Activated CD4-positive, alpha-beta memory T cell treated with anti-CD3 and anti-CD28 coated beads, Interleukin-2, amount 10 ng/mL, durations not matched to agents 7 days and 5 days (primary cell): ENCODE data around the gene UGT1A1. TPM values are rescaled to one million over a fixed set of nuclear protein-coding genes. Genes with fewer than 3 reads are reported as not detected.

Source experiments
- CTCF ChIA-PET: fragments of 350-600 bp; sonication (Branson Sonifier 250); formaldehyde crosslinking; loops from one replicate; lab custom pipeline; 2021; ENCODE audit warnings: antibody characterized with exemption, inconsistent platforms; lab: Charles Lee
- POLR2A ChIA-PET: fragments of 350-600 bp; sonication (Branson Sonifier 250); formaldehyde crosslinking; loops from one replicate; lab custom pipeline; 2021; ENCODE audit warnings: antibody characterized with exemption; lab: Charles Lee
- DNase-seq: peaks from one replicate; pipeline ENCODE4 v3.0.0-alpha.2; 2020
- H3K27ac Mint-ChIP-seq: one replicate; pipeline ENCODE4 v1.8.0; 2021; ENCODE audit warnings: mild to moderate bottlenecking, mixed read lengths
- H3K27me3 Mint-ChIP-seq: one replicate; pipeline ENCODE4 v1.8.0; 2021; ENCODE audit warnings: mixed read lengths
- H3K36me3 Mint-ChIP-seq: one replicate; pipeline ENCODE4 v1.8.0; 2021; ENCODE audit warnings: low read depth, mixed read lengths
- H3K4me1 Mint-ChIP-seq: one replicate; pipeline ENCODE4 v1.8.0; 2021; ENCODE audit warnings: mixed read lengths
- H3K4me3 Mint-ChIP-seq: one replicate; pipeline ENCODE4 v1.8.0; 2021; ENCODE audit warnings: mild to moderate bottlenecking, mixed read lengths
- H3K9me3 Mint-ChIP-seq: one replicate; pipeline ENCODE4 v1.8.0; 2021; ENCODE audit warnings: mixed read lengths
- total RNA-seq, 2 experiments: library from RNA; stranded (reverse); gene quantifications; one replicate each; pipeline ENCODE4 v1.2.3, GENCODE V29; 2021

Gene UGT1A1
- total RNA-seq, 2 experiments from 2014 or later: not detected

DNA sequence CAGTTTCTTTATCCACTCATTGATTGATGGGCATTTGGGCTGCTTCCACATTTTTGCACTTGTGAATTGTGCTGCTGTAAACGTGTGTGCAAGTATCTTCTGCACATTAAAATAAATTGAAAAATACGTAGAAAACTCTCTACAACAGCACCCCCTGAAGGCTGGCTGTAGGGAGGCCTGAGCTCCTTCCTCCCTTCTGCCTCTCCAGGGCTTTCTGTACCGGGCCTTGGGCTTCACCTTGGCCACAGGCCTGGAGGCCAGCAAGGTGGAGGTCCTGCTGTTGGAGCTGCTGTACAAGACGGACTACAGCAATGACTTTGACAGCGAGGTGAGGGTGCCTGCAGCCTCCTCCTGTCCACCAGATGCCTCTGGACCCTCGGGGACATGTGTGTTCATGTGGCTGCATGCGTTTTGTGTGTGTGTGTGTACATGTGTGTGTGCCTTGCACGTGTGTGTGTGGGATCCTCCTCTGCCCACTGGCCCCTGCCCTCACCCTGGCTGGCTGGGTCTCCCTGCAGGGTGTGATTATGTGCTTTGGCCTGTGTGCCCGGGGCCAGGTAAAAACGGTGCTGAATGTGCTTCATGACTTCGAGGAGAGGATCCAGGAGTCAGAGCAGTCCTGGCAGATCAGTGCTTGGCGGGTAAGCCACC, 47.3 kb downstream of the UGT1A1 start:
- Mint-ChIP-seq H3K36me3 (no peaks in the 10 kb centered on the region), H3K4me1 (no peaks in the 10 kb centered on the region), H3K27ac (no peak overlapping the region), H3K27me3 (peaks cover 13% of the 10 kb centered on the region), H3K4me3 (no peak overlapping the region), H3K9me3 (no peaks in the 10 kb centered on the region)
- CTCF ChIA-PET: no interaction called here
- DNase-seq: no peak
- POLR2A ChIA-PET: no interaction called here

DNA sequence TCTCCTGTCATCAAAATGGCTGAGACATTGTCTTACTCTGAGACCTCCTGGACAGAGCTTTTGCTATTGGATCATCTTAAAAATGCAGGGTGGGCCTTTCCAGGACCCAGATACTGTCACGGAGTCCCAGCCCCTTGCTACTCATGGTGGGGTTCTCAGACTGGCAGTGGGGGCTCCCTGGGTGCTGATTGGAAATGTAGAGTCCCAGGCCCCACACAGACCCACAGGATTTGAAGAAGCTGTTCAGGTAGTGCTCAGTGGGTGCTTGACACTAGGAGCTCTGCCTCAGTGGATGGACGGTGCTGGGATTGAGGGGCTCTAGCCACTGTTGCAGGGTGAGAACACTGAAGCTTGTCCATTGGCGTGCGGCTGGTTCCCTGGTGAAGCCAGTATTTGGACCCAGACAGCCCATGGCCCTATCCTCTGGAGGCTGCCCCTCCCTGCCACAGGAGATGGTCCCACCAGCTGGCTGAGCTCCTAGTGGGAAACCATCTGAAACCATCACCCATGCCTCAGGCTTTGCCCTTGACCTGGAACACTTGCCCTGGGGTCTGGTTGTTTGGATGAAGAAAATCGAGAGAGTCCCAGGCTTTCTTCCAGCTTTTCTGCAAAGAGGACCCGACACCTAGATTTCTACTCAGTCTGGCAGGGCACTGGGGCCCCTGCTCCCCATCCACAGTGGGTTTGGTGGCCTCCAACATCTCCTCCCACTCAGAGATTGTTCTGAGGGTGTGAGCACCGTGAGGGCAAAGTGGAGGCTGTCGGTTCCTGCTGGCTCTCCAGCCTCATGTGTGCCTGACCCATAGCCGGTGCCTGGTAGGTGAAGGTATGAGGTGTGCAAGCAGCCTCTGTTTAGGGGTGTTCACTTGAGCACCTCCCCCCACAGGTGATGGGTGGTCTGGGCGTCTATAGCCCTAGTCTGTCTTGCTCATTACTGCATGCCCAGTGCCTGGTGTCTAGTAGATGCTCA, 48.2 kb downstream of the UGT1A1 start:
- Mint-ChIP-seq H3K4me1 (no peaks in the 10 kb centered on the region), H3K9me3 (no peaks in the 10 kb centered on the region), H3K36me3 (no peaks in the 10 kb centered on the region), H3K27me3 (peaks cover 13% of the 10 kb centered on the region), H3K27ac (no peak overlapping the region), H3K4me3 (no peak overlapping the region)
- ChIA-PET CTCF (no interaction called here), POLR2A (no interaction called here)
- no peak for DNase-seq

- Mint-ChIP-seq H3K9me3 (no peaks in the 10 kb centered on the region), H3K4me3 (no peak overlapping the region), H3K36me3 (no peaks in the 10 kb centered on the region), H3K27me3 (peaks cover 15% of the 10 kb centered on the region), H3K4me1 (no peaks in the 10 kb centered on the region), H3K27ac (no peak overlapping the region)
- POLR2A ChIA-PET: no interaction called here
- DNase-seq: no peak
- CTCF ChIA-PET: no interaction called here
Observed at GRCh38 chr2:233810385-233810784, 50.3 kb downstream of the UGT1A1 start.

DNA sequence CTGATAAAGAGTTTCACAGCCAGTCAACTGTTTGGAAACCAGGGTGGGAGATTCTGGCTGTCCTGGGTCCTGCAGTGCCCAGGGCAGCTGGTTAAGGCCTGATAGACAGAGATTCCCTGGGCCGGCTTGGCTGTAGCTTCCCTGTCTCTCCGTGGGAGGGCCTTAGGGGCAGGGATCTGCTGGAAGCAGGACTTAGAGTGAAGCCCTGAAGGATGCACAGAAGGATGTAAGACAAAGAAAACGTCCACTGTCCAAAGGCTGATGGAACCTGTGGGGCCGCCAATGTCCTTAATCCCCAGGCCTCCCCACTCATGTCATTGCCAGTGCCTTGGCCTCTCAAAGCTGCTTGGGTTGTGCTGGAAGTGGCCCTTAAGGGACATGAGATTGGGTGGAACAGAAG, 51.0 kb downstream of the UGT1A1 start:
- CTCF ChIA-PET: no interaction called here
- H3K27ac Mint-ChIP-seq: no peak overlapping the region
- H3K9me3 Mint-ChIP-seq: no peaks in the 10 kb centered on the region
- no peak for DNase-seq
- POLR2A ChIA-PET: no interaction called here
- H3K4me1 Mint-ChIP-seq: no peaks in the 10 kb centered on the region
- no peak overlapping the region for H3K4me3 Mint-ChIP-seq
- no peaks in the 10 kb centered on the region for H3K36me3 Mint-ChIP-seq
- peaks cover 13% of the 10 kb centered on the region for H3K27me3 Mint-ChIP-seq

GRCh38 chr2:233811732-233812131, 51.7 kb downstream of the UGT1A1 start:
- ChIA-PET CTCF (no interaction called here), POLR2A (no interaction called here)
- DNase-seq: no peak
- H3K27ac Mint-ChIP-seq: no peak overlapping the region
- no peaks in the 10 kb centered on the region for H3K9me3 Mint-ChIP-seq
- no peak overlapping the region for H3K4me3 Mint-ChIP-seq
- no peaks in the 10 kb centered on the region for H3K36me3 Mint-ChIP-seq
- no peaks in the 10 kb centered on the region for H3K4me1 Mint-ChIP-seq
- H3K27me3 Mint-ChIP-seq: peaks cover 13% of the 10 kb centered on the region

DNA sequence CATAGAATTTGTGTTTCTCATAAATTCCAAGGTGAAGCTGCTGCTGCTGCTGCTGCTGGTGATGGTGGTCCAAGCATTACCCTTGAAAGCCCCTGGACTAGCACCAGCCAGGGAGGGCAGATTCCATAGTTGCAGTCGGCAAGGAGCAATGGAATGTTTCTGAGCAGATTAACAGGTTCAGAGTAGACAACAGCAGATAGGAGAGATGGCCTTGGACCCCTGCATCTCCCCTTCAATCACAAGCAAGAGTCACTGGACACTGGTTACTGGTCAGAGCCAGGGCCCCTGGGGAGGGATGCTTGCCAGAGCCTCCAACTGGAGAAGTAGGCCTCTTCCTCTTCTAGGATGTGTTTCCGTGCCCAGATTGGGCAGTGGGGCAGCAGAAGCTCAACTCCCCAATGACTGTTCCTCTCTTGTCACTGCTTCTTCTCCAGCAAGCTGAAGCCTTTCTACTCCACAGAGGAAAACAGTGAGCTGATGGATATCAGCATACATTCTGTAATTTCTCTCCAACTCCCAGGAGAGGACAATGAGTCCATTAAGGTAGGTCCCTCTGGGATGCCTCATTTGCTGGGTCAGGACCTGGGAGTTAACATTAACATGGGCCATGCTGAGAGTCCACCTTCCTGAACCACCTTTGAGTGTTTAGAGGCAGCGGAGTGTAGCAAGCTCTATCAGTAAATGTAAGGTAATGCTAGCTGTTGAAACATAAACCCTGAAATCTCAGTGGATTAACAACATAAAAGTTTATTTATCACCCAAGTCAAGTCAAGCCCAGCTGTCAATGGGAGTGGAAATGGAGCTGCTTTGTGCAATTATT, 53.4 kb downstream of the UGT1A1 start:
- H3K27me3 Mint-ChIP-seq: peaks cover 15% of the 10 kb centered on the region
- H3K4me1 Mint-ChIP-seq: no peaks in the 10 kb centered on the region
- no peaks in the 10 kb centered on the region for H3K36me3 Mint-ChIP-seq
- H3K9me3 Mint-ChIP-seq: no peaks in the 10 kb centered on the region
- no peak overlapping the region for H3K27ac Mint-ChIP-seq
- POLR2A ChIA-PET: no interaction called here
- DNase-seq: no peak
- no peak overlapping the region for H3K4me3 Mint-ChIP-seq
- CTCF ChIA-PET: no interaction called here

DNA sequence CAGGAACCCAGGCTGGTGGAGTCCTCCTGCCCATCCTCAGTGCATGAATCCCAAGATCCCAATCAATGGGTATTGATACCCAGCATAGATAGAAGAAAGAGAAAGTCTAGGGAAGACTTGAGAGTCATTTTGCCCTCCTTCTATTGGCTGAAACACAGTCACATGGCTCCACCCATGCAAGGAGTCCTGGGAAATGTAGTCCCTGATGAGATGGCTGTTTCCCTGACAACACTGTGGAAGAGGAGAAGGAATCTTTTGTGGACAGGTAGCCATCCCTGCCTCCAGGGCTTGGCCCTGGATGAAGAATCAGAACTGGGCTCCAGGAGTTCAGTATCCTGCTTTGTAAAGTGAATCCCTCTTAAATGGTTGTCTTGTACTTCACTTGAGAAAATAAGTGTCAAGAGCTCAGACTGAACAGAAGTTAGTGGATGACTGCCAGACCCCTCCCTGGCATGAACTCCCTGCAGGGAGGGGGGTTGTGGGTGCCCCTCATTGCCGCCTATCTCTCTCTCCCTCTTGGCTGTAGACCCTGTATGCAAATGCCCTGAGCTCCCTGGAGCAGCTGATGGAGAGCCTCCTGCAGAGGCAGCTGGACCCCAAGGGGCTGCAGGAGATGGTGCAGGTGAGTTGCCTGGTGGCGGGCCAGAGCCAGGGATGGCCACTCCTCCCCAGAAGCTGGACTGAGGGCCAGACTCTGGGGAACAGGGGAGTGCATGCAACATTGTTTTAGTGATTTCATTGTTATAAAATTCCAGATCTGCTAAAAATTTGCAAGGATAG, 54.2 kb downstream of the UGT1A1 start:
- no peak overlapping the region for H3K4me3 Mint-ChIP-seq
- peaks cover 15% of the 10 kb centered on the region for H3K27me3 Mint-ChIP-seq
- no peak for DNase-seq
- no peaks in the 10 kb centered on the region for H3K9me3 Mint-ChIP-seq
- no peak overlapping the region for H3K27ac Mint-ChIP-seq
- ChIA-PET CTCF (no interaction called here), POLR2A (no interaction called here)
- H3K36me3 Mint-ChIP-seq: no peaks in the 10 kb centered on the region
- H3K4me1 Mint-ChIP-seq: no peaks in the 10 kb centered on the region

- H3K36me3 Mint-ChIP-seq: no peaks in the 10 kb centered on the region
- DNase-seq: no peak
- no peak overlapping the region for H3K4me3 Mint-ChIP-seq
- POLR2A ChIA-PET: no interaction called here
- H3K27me3 Mint-ChIP-seq: peaks cover 9% of the 10 kb centered on the region
- CTCF ChIA-PET: no interaction called here
- no peaks in the 10 kb centered on the region for H3K4me1 Mint-ChIP-seq
- no peak overlapping the region for H3K27ac Mint-ChIP-seq
- H3K9me3 Mint-ChIP-seq: no peaks in the 10 kb centered on the region
Observed at GRCh38 chr2:233815861-233816260, 55.8 kb downstream of the UGT1A1 start.

DNA sequence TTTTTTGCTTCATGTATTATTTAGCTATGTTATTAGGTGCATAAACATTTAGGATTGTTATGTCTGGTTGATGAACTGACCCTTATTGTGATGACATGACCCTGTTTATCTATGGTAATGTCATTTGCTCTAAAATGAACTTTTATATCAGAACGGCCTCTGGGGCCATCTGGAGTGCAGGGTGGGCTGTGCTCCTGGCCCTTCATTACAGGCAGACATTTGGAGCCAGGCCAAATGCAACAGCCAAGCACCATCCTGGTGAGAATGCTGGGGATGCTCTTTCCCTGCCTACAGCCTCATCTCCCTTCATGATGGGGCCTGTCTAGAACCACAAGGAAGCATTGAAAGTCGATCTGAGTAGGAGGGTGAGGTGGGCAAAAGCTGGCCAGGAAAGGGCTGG, 56.3 kb downstream of the UGT1A1 start:
- peaks cover 9% of the 10 kb centered on the region for H3K27me3 Mint-ChIP-seq
- ChIA-PET CTCF (no interaction called here), POLR2A (no interaction called here)
- no peaks in the 10 kb centered on the region for H3K4me1 Mint-ChIP-seq
- no peaks in the 10 kb centered on the region for H3K9me3 Mint-ChIP-seq
- H3K36me3 Mint-ChIP-seq: no peaks in the 10 kb centered on the region
- no peak overlapping the region for H3K27ac Mint-ChIP-seq
- no peak for DNase-seq
- H3K4me3 Mint-ChIP-seq: no peak overlapping the region

DNA sequence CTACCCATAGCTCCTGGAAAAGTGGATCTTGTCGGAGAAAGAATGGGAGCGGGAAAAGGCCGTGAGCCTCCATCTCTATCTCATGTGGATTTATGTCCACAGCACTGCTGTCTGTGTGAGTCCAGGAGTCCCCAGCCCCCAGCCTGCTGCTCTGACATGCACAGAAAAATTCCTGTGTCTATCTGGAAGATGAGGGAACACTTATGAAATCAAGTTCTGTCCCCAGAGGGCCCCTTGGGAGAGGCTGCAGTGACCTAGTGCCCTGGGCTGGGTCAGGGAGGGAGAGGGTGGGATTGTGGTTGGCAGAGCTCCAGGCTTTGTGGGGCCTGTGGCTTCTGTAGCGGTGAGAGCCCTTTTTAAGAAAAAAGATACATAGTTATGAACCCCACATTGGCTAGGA, 56.7 kb downstream of the UGT1A1 start:
- no peaks in the 10 kb centered on the region for H3K9me3 Mint-ChIP-seq
- H3K36me3 Mint-ChIP-seq: no peaks in the 10 kb centered on the region
- H3K4me3 Mint-ChIP-seq: no peak overlapping the region
- no peaks in the 10 kb centered on the region for H3K4me1 Mint-ChIP-seq
- CTCF ChIA-PET: no interaction called here
- DNase-seq: no peak
- H3K27me3 Mint-ChIP-seq: peaks cover 9% of the 10 kb centered on the region
- no peak overlapping the region for H3K27ac Mint-ChIP-seq
- POLR2A ChIA-PET: no interaction called here

DNA sequence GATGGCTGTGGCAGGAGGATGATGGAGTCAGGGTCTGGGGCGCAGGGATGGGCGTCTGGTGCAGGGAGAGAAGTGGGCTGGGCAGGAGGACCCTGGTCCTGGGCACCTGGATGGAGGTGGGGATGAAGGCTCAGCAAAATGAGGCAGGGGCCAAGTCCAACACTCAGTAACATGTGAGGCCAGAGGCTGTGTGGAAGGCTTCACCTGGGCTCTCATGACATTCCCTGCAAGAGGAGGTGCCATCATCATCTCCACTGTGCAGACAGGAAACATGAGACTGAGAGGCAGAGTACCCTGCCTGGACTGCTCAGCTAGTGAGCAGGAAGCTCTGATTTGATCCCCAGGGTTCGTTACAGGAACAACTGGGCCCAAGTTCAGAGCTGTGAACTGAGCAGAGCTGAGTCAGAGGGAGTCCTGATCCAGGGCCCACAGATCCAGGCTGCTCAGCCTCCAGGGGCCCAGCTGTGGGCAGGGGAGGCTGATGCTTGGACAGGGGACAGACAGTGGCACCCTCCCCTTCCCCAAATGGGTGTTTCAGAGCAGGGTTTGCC, 57.4 kb downstream of the UGT1A1 start:
- Mint-ChIP-seq H3K27ac (no peak overlapping the region), H3K4me3 (no peak overlapping the region), H3K27me3 (peaks cover 9% of the 10 kb centered on the region), H3K9me3 (no peaks in the 10 kb centered on the region), H3K4me1 (no peaks in the 10 kb centered on the region), H3K36me3 (no peaks in the 10 kb centered on the region)
- POLR2A ChIA-PET: no interaction called here
- CTCF ChIA-PET: no interaction called here
- no peak for DNase-seq

DNA sequence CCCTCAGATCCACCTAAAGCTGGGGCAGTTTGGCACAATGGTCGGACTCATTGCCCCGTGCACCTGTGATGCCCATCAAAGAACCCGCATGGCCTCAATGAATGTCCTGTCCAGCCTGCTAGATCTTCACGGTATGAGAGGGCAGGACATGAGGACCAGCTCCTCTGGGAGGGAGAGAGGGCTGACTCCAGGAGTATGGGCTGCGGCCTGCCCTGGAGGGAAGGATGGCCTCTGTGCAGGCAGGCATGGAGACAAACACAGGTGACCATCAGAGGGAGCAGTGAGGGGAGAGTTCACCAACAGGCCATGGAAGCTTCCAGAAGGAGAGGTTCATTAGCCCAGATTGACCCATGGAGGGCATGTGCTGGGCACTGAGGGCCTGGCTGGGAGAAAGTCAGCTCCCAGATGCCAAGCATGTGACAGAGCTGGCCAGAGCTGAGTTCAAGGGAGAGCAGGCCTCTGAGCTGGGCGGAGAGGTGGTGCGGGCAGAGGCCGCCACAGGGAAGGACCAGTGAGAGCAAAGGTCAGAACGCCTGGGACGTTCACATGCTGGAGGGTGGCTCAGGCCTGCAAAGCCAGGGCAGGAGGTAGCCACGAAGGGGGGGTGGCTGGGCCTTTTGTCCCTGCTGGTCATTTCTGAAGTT, 58.0 kb downstream of the UGT1A1 start:
- Mint-ChIP-seq H3K4me1 (no peaks in the 10 kb centered on the region), H3K4me3 (no peak overlapping the region), H3K27me3 (peaks cover 9% of the 10 kb centered on the region), H3K36me3 (no peaks in the 10 kb centered on the region), H3K9me3 (no peaks in the 10 kb centered on the region), H3K27ac (no peak overlapping the region)
- ChIA-PET CTCF (no interaction called here), POLR2A (no interaction called here)
- DNase-seq: no peak
